Islet precursor cell (in vitro differentiated cells): ENCODE results near the gene PTPRZ1.

Experiments used
- DNase-seq: peaks from one replicate; pipeline ENCODE4 v3.0.0-alpha.2; 2018

Gene PTPRZ1

GRCh38 chr7:121960678-121961077, 87.7 kb downstream of the PTPRZ1 start:
- DNase-seq: no peak

- DNase-seq: peak; percentile 90
These were observed 88.3 kb downstream of the PTPRZ1 start for GRCh38 chr7:121961089-121961867.

DNA sequence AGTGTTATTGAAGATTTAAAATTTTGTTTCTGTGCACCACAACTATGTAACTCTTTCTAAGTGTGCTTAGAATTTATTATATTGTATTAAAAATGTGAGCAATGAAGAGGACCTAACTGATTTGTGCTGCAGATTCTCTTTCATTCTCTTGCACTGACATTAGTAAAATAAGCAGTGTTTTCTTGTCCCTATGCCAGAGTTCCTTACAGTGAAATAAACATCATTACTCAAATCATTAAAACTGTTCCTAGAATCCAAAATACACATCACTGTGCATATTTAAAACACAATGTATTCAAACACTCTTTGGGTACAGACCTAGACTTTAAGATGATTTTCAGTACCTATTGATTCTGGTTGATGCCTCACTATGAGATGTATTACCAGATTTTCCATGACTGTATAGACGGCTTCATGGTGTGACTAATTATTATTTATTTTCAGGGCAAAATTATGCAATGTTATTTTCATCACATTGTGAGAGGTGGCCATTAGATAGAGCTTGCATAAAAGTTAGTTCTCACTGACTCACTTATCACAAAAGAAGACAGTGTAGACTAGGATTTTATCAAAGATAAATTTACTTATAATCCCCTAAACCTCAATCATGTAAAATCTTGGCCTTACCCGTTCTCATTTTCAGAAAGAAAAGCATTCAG, 93.4 kb downstream of the PTPRZ1 start:
- no peak for DNase-seq

DNA sequence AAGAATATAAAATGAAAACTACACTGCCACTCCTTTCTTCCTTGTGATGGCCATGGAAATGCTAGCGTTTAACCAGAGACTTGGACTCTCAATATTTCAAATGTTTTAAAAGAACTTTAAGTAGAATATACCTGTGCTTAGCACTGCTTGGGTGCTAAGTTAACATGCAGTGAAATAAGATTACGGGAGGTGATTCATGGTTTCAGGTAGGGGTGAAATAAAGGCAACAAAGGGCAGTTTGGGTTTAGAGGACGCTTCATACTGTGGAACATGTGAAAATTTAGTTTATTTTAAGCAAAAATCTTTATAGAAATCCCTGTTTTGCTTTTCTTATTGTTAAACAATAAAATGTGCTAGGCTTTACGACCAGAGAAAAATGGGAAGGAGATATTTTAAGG, 94.0 kb downstream of the PTPRZ1 start:
- DNase-seq: no peak

DNA sequence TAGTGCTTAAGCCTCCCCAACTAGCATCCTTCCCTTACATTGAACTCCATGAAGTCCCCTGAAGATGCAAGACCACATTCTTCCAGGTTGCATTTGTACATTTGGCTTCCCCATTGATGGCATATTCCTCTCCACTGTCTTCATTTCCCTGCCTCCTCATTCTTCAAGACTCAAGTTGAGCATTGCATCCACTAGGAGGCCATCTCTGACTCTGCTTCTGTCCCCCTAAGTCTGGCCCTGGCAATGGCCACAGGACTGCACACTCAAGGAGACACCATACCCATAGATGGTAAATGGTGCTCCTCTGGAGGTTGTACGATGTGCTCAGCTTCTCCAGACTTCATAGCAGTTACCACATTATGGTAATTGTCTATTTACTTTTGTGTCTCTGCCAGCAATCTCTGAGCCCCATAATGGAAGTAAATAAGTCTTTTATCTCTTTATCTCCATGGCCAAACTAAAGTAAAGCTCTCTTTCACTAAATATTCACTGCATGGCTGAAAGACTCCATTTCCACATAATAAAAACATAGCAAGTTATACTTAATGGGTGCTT, 112.6 kb downstream of the PTPRZ1 start:
- DNase-seq: peak; percentile 63

GRCh38 chr7:121992068-121992467, 119.1 kb downstream of the PTPRZ1 start:
- no peak for DNase-seq

DNA sequence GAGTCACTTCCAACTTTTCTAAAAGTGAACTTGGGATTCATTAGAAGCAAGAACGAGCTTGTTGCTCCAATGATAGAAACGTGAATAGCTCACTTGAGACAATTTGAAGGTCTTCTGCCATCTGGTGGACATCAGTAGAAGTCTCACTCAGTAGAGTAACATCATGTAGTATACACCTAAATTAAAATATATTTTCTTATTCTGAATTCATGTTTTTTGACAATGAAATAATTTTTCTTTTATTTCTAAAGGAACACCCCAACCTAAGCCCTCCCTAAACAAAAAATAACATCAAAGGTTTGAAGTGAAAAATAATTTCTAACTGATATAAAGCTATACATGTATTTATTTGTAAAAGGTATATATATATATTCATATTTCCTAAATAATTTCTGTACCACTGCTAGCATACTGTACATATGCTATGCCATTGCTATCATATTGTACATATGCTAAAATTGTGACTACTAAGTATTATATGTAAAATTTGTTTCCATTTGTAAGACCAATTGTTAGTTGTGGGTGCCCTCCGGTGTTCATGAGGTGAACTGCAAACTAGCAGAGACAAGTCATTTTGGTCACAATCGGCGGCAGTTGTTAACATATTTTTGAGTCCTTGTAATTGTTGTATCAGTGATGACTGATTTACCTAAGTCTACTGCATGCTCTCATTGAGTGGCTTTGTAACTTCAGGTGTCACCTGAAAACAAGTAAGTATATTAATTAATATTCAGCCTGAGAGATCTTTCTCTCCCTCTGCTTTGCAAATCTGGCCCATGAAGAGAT, 121.9 kb downstream of the PTPRZ1 start:
- peak; percentile 72 for DNase-seq

GRCh38 chr7:122006687-122007086, 133.7 kb downstream of the PTPRZ1 start:
- DNase-seq: no peak

DNA sequence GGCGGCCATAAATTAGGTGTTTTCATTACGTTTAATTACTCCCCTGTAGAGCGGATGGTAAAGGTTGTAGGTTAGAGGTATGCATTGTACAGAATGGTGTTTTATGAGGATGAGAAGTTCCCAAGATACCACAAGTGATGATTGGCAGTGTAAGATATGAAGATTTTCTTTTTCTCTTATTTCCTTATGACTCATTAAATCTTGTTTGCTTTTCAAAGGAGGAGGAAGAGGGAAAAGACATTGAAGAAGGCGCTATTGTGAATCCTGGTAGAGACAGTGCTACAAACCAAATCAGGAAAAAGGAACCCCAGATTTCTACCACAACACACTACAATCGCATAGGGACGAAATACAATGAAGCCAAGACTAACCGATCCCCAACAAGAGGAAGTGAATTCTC, 137.2 kb downstream of the PTPRZ1 start:
- DNase-seq: no peak

GRCh38 chr7:122013065-122013464, 140.1 kb downstream of the PTPRZ1 start:
- DNase-seq: no peak

DNA sequence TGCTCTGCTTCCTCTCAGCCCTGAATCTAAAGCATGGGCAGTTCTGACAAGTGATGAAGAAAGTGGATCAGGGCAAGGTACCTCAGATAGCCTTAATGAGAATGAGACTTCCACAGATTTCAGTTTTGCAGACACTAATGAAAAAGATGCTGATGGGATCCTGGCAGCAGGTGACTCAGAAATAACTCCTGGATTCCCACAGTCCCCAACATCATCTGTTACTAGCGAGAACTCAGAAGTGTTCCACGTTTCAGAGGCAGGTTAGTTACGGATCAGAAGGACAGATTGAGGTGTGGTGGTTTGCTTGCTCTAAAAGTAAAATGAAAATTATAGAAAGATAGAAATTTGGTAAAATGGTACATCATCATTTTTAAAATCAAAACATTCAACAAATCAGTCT, 140.7 kb downstream of the PTPRZ1 start:
- no peak for DNase-seq

GRCh38 chr7:122014697-122015096, 141.7 kb downstream of the PTPRZ1 start:
- no peak for DNase-seq

GRCh38 chr7:122018032-122018431, 145.1 kb downstream of the PTPRZ1 start:
- no peak for DNase-seq

DNA sequence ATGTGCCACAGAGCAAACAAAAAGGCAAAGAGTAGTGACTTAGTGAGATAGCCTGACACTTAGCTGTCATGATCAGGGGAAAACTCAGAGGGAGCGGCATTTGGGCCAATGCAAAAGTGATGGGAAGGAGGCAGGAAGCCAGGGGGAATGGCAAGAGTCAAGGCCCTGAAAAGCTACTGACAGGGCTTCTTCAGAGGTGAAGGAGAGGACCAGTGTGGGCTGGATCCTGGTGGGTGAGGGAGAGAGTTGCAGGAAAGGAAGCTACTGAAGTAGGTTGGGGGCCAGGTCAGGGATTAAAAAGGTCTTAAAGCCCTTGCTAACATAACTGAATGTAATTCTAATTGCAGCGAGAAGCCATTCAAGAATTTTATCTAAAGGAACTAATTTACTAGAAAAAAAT, 154.1 kb downstream of the PTPRZ1 start:
- DNase-seq: no peak

DNA sequence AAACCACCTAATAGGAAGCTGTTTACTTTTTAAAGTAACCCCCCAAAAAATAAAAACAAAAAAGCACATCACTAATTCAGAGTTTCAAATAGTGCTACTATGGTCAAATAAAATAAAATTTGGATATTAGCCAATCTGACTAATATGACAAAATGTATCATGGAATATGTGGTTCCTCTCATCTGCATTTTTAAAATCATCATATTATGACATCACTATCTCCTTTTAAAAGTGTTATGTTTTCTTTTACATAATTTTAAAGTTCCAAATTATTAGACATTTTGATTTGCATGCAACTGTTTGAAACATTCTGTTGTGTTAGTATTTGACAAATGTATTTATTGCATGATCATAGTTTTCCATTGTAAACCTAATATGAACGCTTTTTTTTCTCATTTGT, 160.7 kb downstream of the PTPRZ1 start:
- DNase-seq: no peak

- no peak for DNase-seq
These were observed 162.9 kb downstream of the PTPRZ1 start for GRCh38 chr7:122035876-122036275.

DNA sequence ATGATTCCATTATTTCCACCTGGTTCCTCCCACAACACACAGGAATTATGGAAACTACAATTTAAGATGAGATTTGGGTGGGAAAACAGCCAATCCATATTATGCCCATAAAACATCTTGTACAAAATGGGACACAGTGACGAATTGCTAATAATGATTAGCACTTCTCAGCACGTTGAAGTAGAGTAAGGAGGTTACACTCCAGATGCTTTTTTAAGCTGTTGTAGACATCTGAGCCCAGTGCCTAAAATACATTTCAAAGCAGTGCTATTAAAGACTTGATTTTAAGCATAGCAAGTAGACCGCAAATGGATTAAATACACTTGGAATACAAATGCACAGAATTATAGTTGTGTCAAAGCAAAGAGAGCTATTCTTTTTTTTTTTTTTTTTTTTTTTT, 165.2 kb downstream of the PTPRZ1 start:
- DNase-seq: no peak

DNA sequence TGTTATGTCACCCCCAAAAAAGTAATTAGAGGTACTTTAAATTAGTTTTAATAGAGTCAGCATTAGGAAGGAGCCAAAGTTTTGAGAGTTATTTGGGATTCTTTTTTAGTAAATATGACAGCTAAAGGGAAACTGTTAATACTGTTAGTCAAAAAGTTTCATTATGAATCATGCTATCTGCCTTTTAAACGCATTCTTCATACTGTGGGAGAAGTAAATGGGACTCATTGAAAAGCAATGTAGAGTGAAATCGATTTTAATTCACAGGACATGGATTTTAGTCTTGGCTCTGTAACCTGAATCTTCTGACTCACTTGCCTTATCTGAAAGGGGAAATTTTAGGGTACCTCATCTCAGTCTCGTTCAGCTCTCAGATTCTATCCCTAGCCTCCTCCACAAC, 165.9 kb downstream of the PTPRZ1 start:
- DNase-seq: no peak

GRCh38 chr7:122040147-122040546, 167.2 kb downstream of the PTPRZ1 start:
- no peak for DNase-seq

DNA sequence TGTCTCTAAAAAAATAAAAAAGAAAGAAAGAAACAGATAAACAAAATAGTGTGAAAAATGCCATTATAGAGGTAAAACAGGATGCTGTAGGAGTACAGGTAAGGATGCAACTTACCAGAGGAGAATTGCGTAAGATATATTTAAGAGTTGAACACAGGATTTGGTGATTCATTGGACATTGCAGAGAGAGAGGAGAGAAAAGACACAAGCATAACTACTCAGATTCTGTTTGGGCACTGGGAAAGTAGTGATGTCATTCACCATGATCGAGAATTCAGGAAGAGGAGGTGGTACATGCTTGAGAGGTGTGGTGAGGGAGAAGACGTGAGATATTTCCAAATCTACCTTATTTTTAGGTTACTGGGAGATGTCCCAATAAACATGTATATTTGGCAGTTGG, 173.4 kb downstream of the PTPRZ1 start:
- DNase-seq: no peak

GRCh38 chr7:122054393-122054792, 181.4 kb downstream of the PTPRZ1 start:
- no peak for DNase-seq

GRCh38 chr7:122055073-122055472, 182.1 kb downstream of the PTPRZ1 start:
- no peak for DNase-seq

DNA sequence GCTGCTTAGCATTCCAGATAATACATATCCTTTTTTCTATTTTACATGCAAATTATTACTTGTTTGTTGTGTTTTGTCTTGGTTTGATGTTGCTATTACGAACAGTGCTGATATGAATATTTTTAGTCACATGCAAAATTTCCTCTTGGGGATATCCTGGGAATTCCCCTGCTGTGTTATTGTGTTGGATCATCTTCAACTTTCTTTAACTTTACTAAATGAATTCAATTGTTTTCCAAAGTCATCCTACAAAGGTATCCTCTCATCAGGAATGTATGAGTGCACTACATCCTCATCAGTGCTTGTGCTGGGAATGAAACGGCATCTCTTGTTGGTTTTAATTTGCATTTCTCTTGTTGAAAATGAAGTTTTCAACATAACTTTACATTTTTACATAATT, 184.0 kb downstream of the PTPRZ1 start:
- no peak for DNase-seq

- no peak for DNase-seq
These were observed 186.6 kb downstream of the PTPRZ1 start for GRCh38 chr7:122059542-122059941.
